Liver (tissue), 3 donors: ENCODE measurements around the gene ST8SIA1.

Experiments used
- ATF3 ChIP-seq: IDR thresholded peaks from 2 replicates; pipeline ENCODE4 v1.6.1; 2016; ENCODE audit warnings: antibody characterized with exemption
- HNF4G ChIP-seq: IDR thresholded peaks from 2 replicates; pipeline ENCODE4 v1.6.1; 2016; ENCODE audit warnings: antibody characterized with exemption
- MAX ChIP-seq: IDR thresholded peaks from 2 replicates; pipeline ENCODE4 v1.6.1; 2016; ENCODE audit warnings: antibody characterized with exemption
- RAD21 ChIP-seq, 2 donors: IDR thresholded peaks; 2 replicates each; pipeline ENCODE4 v1.6.1; 2016; ENCODE audit warnings: antibody characterized with exemption in 2 of 2, mild to moderate bottlenecking in 2 of 2
- YY1 ChIP-seq: IDR thresholded peaks from 2 replicates; pipeline ENCODE4 v1.6.1; 2016; ENCODE audit warnings: antibody characterized with exemption, mild to moderate bottlenecking
- TF ChIP-seq, protein P1 (sequence below): fragments of 150-350 bp; IDR thresholded peaks from 2 replicates; pipeline ENCODE4 v1.5.1; 2017; ENCODE audit warnings: improper control_type of control experiment, low read depth, low read length; ENCODE audit not compliant: missing input control
- donor health status: healthy.
- donor health status: healthy.

- TF ChIP-seq RAD21 (IDR thresholded peaks at IDR 0.05): no peak
- TF ChIP-seq, protein P1, sequence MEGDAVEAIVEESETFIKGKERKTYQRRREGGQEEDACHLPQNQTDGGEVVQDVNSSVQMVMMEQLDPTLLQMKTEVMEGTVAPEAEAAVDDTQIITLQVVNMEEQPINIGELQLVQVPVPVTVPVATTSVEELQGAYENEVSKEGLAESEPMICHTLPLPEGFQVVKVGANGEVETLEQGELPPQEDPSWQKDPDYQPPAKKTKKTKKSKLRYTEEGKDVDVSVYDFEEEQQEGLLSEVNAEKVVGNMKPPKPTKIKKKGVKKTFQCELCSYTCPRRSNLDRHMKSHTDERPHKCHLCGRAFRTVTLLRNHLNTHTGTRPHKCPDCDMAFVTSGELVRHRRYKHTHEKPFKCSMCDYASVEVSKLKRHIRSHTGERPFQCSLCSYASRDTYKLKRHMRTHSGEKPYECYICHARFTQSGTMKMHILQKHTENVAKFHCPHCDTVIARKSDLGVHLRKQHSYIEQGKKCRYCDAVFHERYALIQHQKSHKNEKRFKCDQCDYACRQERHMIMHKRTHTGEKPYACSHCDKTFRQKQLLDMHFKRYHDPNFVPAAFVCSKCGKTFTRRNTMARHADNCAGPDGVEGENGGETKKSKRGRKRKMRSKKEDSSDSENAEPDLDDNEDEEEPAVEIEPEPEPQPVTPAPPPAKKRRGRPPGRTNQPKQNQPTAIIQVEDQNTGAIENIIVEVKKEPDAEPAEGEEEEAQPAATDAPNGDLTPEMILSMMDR: no peak
- TF ChIP-seq MAX: no peak
- TF ChIP-seq ATF3: no peak
- TF ChIP-seq YY1: no peak
- TF ChIP-seq HNF4G: no peak
These were observed 85.9 kb downstream of the ST8SIA1 start for GRCh38 chr12:22248571-22249115.
